ENCODE results near the gene CNTNAP5.

CNTNAP5 gene

DNA sequence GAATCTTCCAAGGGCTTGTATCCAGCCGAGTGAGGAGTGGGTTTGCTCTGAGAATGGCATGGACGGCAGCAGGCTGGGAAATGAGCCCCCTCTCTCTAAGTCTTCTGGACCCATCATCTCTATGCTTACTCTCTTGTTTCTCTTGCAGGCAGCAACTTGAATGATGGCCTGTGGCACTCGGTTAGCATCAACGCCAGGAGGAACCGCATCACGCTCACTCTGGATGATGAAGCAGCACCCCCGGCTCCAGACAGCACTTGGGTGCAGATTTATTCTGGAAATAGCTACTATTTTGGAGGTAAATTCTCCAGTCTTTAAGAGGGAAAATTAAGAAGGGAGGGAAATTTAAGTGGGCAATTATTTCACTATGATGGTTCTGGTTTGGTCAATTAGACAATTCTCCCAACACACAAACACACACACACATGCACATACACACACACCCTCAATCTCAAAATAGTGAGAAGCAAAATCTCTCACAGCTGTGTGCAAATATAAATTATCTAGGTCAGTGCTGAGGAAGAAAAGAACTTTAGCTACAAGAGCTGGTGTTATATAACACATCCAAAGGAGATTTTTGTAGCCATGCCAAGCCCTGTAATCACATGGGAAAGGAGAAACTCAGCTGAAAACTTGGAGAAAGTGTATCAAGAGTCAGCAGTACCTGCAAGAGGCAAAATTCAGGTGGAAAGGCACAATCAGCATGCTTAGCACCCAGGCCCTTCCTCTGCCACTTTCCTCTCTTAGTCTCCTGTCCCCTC lies 499.2 kb downstream of the CNTNAP5 start:
- TF ChIP-seq, protein P1, sequence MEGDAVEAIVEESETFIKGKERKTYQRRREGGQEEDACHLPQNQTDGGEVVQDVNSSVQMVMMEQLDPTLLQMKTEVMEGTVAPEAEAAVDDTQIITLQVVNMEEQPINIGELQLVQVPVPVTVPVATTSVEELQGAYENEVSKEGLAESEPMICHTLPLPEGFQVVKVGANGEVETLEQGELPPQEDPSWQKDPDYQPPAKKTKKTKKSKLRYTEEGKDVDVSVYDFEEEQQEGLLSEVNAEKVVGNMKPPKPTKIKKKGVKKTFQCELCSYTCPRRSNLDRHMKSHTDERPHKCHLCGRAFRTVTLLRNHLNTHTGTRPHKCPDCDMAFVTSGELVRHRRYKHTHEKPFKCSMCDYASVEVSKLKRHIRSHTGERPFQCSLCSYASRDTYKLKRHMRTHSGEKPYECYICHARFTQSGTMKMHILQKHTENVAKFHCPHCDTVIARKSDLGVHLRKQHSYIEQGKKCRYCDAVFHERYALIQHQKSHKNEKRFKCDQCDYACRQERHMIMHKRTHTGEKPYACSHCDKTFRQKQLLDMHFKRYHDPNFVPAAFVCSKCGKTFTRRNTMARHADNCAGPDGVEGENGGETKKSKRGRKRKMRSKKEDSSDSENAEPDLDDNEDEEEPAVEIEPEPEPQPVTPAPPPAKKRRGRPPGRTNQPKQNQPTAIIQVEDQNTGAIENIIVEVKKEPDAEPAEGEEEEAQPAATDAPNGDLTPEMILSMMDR (IDR thresholded peaks at IDR 0.05; ENCODE audit: control insufficient read depth, extremely low read depth, insufficient read depth): no peak
- H3K4me3 ChIP-seq (ENCODE audit: low read depth, low read length): no peak overlapping the region
- DNase-seq (ENCODE audit: low read depth): no peak

DNA sequence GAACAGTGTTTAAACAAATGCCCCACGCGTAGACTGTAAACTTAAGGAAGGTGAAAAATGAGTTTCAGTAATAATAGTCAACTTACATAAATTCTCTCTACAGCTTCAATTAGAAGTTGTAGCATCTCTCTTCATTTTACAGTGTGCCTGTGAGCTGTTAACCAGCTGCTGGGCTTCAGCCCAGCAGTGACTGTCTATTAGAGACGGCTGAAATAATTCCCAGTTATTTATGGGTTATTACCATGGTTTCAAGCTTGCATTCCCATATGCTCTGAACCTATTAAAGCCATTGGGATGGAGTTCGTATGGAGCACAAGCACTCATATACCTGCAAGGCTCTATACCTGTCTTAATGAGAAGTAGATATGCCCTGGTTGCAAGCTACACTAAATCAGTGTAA lies 501.1 kb downstream of the CNTNAP5 start:
- DNase-seq (ENCODE audit: low read depth): no peak
- TF ChIP-seq, protein P1 (IDR thresholded peaks at IDR 0.05; ENCODE audit: control insufficient read depth, extremely low read depth, insufficient read depth): no peak
- no peak overlapping the region for H3K4me3 ChIP-seq (ENCODE audit: low read depth, low read length)

DNA sequence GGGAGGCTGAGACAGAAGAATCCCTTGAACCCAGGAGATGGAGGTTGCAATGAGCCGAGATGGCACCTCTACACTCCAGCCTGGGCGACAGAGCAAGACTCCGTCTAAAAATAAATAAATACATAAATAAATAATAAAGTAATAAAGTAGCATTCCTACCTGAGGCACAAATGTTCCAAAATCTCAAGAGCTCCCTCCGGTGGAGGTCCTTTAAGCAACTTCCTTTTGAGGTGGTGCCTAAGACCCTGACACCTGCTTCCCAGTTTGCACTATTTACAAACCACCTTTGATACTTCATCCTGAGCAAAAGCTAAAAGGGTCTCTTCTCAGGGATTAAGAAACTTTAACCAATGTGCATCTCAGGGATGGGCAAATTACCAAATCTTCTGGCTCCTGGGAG lies 505.1 kb downstream of the CNTNAP5 start:
- TF ChIP-seq, protein P1 (IDR thresholded peaks at IDR 0.05; ENCODE audit: control insufficient read depth, extremely low read depth, insufficient read depth): no peak
- DNase-seq (ENCODE audit: low read depth): no peak
- no peak overlapping the region for H3K4me3 ChIP-seq (ENCODE audit: low read depth, low read length)

DNA sequence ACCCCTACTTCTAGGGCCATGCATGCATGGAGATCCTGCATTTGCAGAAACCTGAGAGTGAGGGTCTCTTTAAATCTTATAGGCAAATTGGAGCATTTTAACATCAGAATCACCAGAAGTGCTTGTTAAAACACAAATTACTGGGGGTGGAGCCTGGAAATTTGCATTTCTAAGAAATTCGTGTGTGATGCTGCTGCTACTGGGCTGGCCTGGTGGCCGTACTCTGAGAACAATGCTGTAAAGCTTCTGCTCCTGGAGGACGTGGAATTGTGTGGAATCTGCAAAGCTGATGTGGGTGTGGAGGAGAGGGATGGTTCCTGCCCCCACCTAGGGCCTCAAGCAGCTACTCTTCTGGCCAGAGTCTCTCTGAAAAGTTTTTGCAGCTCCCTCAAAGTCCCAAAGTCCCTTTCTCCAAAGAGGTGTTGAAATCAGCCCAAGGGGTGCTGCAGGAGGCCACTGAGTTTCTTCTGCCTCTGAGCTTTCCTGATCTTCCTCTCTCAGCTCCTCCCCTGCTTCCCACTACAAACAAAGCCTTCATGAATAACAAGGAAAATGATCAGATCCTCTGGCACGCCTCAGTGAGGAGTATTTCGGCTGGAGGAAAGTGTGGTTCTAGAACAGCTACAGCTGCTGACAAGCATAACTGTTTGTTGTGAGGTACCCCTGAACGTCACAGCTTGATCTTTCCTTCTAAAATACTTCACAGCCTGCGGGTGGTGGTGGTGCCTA lies 508.3 kb downstream of the CNTNAP5 start:
- TF ChIP-seq, protein P1 (IDR thresholded peaks at IDR 0.05; ENCODE audit: control insufficient read depth, extremely low read depth, insufficient read depth): no peak
- H3K4me3 ChIP-seq (ENCODE audit: low read depth, low read length): no peak overlapping the region
- DNase-seq (ENCODE audit: low read depth): no peak

DNA sequence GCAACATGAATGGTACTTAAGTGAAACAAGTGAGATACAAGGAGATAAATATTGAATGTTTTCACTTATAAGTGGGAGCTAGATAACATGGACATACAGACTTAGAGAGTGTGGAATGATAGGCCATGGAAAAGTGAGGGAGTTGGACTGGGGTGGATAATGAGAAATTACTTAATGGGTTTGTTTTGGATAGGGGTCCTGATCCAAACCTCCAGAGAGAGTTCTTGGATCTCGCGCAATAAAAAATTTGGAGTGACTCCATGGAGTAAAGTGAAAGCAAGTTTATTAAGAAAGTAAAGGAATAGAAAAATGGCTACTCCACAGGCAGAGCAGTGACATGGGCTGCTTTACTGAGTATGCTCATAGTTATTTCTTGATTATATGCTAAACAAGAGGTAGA lies 508.9 kb downstream of the CNTNAP5 start:
- no peak overlapping the region for H3K4me3 ChIP-seq (ENCODE audit: low read depth, low read length)
- TF ChIP-seq, protein P1 (IDR thresholded peaks at IDR 0.05; ENCODE audit: control insufficient read depth, extremely low read depth, insufficient read depth): no peak
- no peak for DNase-seq (ENCODE audit: low read depth)

DNA sequence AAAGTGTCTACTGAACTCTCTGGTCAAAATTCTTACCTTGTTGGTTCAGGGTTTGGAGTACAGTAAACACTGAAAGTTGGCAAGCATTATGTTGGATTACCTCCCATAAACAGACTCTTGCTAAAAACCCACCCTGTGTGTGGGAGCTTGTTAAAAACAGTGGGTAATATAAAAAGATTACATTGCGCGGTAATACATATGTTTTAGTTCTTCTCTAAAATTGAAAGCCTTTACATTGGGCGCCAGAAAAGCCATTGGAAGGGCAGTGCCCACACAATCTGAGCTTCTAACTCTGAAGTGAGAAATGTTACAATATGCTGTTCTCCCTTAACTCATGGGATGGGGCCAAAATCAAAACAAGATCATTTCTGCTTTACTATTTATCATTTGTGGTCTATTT lies 510.7 kb downstream of the CNTNAP5 start:
- DNase-seq (ENCODE audit: low read depth): no peak
- TF ChIP-seq, protein P1 (IDR thresholded peaks at IDR 0.05; ENCODE audit: control insufficient read depth, extremely low read depth, insufficient read depth): no peak
- no peak overlapping the region for H3K4me3 ChIP-seq (ENCODE audit: low read depth, low read length)
